ENCODE data around the gene ABCB9. TPM values are rescaled to one million over a fixed set of nuclear protein-coding genes. Genes with fewer than 3 reads are reported as not detected.

The ABCB9 gene
- total and polyA plus RNA-seq, 8 donors: 1.3 to 6.7 (median 3.1) TPM

- FAIRE-seq (no peak), DNase-seq (no peak), ATAC-seq (no peak)
- no peaks in the 10 kb centered on the region for H3K4me1 ChIP-seq
- no peak for TF ChIP-seq CTCF (IDR thresholded peaks at IDR 0.05)
- no peak overlapping the region for H3K4me3 ChIP-seq
- 84 to 90% methylated on average over 3 of the region's 3 CpGs for WGBS, 2 donors
- no peaks in the 10 kb centered on the region for H3K9me3 ChIP-seq
- peaks cover 0 to 10% (median 0%) of the 10 kb centered on the region in 3 donors for H3K36me3 ChIP-seq
- intact Hi-C loops (cut with DNase I): no loop called here
- no peaks in the 10 kb centered on the region for H3K27me3 ChIP-seq
- no peak overlapping the region for H3K27ac ChIP-seq
These were observed 35.2 kb upstream of the ABCB9 start for GRCh38 chr12:123001464-123001863.

GRCh38 chr12:123000578-123000977 is 34.3 kb upstream of the ABCB9 start:
- Histone ChIP-seq H3K4me3 (no peak overlapping the region), H3K36me3 (peaks cover 0 to 10% (median 0%) of the 10 kb centered on the region in 3 donors), H3K4me1 (no peaks in the 10 kb centered on the region), H3K9me3 (no peaks in the 10 kb centered on the region), H3K27ac (no peak overlapping the region), H3K27me3 (no peaks in the 10 kb centered on the region)
- DNase-seq: peak in 1 of 6 donors; percentile 41
- TF ChIP-seq CTCF (IDR thresholded peaks at IDR 0.05): no peak
- FAIRE-seq: no peak
- no peak for ATAC-seq
- WGBS, 2 donors: 88 to 97% methylated on average over 10 of the region's 10 CpGs
- intact Hi-C loops (cut with DNase I): no loop called here

GRCh38 chr12:122999986-123000420 is 33.7 kb upstream of the ABCB9 start:
- ATAC-seq (no peak), FAIRE-seq (no peak), DNase-seq (peak in 1 of 6 donors; percentile 54)
- no peak overlapping the region for H3K4me3 ChIP-seq
- 86 to 87% methylated on average over 20 of the region's 20 CpGs for WGBS, 2 donors
- no peaks in the 10 kb centered on the region for H3K9me3 ChIP-seq
- no peak for TF ChIP-seq CTCF (IDR thresholded peaks at IDR 0.05)
- peaks cover 0 to 10% (median 0%) of the 10 kb centered on the region in 3 donors for H3K36me3 ChIP-seq
- no peaks in the 10 kb centered on the region for H3K27me3 ChIP-seq
- no peaks in the 10 kb centered on the region for H3K4me1 ChIP-seq
- H3K27ac ChIP-seq: no peak overlapping the region
- intact Hi-C loops (cut with DNase I): no loop called here

- no peak for TF ChIP-seq CTCF (IDR thresholded peaks at IDR 0.05)
- peaks cover 0 to 4% (median 0%) of the 10 kb centered on the region in 3 donors for H3K36me3 ChIP-seq
- no peaks in the 10 kb centered on the region for H3K27me3 ChIP-seq
- FAIRE-seq (no peak), DNase-seq (peak in 1 of 6 donors; percentile 59), ATAC-seq (no peak)
- intact Hi-C loops (cut with DNase I): no loop called here
- no peak overlapping the region for H3K27ac ChIP-seq
- H3K9me3 ChIP-seq: no peaks in the 10 kb centered on the region
- no peak overlapping the region for H3K4me3 ChIP-seq
- H3K4me1 ChIP-seq: no peaks in the 10 kb centered on the region
- 86 to 87% methylated on average over 8 of the region's 8 CpGs for WGBS, 2 donors
These were observed 33.1 kb upstream of the ABCB9 start for GRCh38 chr12:122999196-122999946.

GRCh38 chr12:122998316-122998715 is 32.1 kb upstream of the ABCB9 start:
- ATAC-seq (no peak), FAIRE-seq (no peak), DNase-seq (peak in 1 of 6 donors; percentile 60)
- Histone ChIP-seq H3K4me3 (no peak overlapping the region), H3K9me3 (no peaks in the 10 kb centered on the region), H3K36me3 (peaks cover 0 to 3% (median 0%) of the 10 kb centered on the region in 3 donors), H3K27me3 (no peaks in the 10 kb centered on the region), H3K27ac (no peak overlapping the region), H3K4me1 (no peaks in the 10 kb centered on the region)
- intact Hi-C loops (cut with DNase I): no loop called here
- no peak for TF ChIP-seq CTCF (IDR thresholded peaks at IDR 0.05)
- 85 to 92% methylated on average over 4 of the region's 4 CpGs for WGBS, 2 donors

All from pancreas (tissue), 10 donors.